Dedifferentiated amniotic fluid mesenchymal stem cell (primary cell): ENCODE data around the gene MRPL2.

Experiments
- DNase-seq: peaks from one replicate; pipeline ENCODE4 v3.0.0-alpha.2; 2016; ENCODE audit errors: extremely low spot score

The MRPL2 gene

DNA sequence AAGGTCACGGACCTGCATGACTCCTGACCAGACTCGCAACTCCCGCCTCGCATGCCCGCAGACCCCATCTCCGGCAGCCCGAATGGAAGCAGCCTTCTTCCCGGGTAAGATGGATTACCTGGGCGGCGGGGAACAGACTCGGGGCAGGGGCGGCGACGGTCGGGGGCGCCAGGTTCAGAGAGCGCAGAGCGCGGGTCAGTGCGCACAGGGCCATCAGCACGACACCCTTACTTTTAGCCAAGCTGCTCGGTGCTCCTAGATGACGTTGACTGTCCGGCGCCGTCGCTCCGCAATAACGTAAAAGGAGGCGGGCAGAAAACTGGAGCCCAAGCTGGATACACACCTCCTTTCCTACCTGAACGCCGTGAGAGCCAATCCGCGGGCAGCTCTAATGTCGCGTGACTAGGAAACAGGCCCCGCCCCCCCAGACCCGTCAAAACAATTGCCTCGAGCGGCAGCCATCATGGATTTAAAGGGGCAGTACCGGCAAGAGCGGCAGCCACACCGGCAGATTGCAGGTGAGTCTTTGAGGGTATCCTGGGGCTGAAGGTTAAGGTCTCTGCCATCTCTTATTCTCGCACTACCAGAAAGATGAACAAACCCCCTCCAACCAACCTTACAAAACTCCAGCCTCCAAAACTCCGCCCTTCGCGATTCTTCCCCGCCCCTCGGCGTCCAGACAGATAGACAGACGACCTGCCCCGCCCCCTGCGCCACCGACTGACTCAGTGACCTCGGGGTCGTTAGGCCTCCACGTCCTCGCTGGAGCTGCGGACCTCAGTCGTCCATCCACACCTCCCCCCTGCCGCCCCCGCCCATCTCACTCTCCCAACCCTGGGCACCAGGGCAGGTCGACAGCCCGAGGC is at the start of gene MRPL2, which contains the start of gene KLC4:
TSS of gene MRPL2 (minus strand) at position 267 of the 866 bp plus-strand sequence. CDS start at position 214, 53 bp downstream.
TSS of gene KLC4 (plus strand) at position 464 of the 866 bp plus-strand sequence. CDS start 1,705 bp downstream, outside the sequence.
- DNase-seq = peak; percentile 99

DNA sequence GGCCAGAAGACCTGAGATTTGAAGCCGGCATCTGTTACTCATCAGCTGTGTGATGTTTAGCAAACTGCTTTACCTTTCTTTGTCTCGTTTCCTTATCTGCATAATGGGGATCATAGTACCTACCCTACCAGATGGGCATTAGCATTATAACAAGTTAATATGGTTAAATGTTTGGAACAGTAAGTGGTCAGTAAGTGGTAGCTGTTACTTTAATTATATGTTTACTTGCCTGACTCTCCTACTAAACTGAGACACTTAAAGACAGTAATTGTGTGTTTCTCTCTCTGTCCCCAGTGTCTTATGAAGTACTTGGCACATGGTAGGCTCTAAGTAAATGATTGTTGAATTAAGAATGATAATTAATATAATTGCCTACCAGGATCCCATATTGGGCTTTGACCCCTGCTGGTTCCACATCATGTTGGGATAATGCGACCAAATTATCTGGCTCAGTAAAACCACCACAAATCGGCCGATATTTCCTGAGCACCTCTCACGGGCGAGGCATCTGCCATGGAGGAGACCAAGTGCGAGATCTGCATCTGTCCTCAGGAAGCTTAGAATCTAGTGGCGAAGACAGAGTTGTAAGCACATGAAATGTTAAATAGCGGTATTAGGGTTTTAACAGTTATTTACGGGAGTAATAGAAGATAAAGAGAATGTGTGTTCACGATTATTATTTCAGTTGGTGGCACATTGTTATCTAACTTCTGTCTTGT is 48.3 kb upstream of the MRPL2 start:
- no peak for DNase-seq

DNA sequence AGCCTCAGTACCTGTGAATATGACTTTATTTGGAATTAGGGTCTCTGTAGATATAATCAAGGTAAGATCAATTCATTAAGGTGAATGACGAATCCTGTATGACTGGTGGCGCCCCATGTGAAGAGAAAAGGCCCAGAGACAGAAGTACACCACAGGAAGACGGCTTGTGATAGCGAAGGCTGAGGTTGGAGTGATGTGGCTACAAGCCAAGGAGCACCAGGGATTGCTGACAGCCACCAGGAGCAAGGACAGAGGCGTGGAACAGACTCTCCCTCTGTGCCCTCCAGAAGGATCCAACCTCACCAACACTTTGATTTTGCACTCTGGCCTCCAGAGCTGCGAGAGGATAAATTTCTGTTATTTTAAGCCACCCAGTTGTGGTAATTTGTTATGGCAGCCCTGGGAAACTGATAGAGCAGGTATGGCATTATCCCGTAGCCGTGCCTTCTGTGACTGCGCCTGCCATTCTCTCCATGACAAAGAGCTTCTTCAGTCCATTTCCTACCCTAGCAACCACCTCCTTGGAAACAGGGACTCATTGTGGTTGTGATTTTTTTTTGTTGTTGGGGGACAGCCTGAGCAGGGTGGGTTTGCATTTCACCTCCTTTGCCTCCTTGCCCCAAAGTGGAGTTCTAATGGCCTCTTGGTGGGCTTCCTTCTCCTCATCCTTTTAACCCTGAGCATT is 46.4 kb upstream of the MRPL2 start:
- DNase-seq = no peak

DNA sequence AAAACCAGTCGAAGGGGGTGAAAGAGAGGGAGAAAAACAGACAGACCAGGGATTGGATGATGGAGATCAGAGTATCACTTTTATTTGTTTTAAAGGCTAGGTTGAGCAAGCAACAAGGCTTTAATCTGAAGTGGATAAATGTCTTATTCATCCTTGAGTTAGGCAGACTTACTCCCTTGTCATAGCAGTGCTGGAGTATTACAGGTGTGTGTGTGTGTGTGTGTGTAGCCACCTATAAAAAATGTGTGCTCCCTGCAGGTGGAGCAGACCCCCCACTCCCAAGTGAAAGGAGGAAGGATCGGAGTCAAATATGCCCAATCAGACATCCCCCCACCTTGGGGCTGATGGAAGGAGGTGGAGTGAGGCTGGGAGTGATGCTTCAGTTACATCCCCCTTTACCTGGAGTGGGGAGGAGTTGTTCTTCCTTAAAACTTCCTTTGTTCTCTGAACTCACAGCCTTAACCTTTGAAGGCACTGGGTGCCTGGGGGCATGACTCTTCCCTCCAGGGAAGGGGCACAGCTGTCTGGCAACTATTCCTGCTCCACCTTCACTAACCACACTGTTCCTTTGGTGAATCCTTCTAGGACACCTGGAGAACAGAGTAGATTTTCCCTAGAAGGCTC is 44.1 kb upstream of the MRPL2 start:
- DNase-seq = no peak

DNA sequence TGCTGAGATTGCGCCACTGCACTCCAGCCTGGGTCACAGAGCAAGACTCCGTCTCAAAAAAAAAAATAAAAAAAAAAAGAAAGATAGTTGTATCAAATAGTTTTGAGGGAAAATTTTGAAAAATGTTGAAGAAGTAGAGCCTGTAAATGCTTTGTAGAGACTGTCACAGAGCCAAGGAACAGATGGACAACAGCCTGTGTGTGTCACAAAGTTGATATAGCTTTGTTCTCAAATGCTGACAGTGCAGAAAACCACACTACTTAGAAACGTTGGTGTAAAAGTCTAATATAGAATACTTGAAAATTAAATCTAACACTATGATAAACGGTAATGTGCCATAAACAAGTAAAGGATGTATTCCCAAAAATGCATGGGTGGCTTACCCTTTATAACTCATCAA is 42.3 kb upstream of the MRPL2 start:
- no peak for DNase-seq

GRCh38 chr6:43097502-43097901 is 38.3 kb upstream of the MRPL2 start:
- DNase-seq = no peak

DNA sequence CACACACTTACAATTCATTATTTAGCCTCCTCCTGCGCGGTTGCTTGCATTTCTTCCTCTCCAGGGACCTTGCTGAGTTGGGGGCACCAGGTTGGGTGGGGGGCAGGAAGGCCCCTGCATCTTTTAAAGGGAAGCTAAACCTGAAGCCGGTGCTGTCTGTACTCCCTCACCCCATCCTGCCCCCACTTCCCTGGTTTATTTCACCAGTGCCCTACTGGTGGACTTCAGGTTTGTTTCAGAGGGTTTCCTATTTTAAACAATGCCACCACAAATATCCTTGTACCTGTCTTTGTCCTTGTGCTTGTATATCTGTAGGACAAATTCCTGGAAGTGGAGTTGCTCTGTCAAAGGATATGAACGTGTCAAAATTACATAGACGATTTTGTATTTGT is 37.9 kb upstream of the MRPL2 start:
- DNase-seq = no peak

DNA sequence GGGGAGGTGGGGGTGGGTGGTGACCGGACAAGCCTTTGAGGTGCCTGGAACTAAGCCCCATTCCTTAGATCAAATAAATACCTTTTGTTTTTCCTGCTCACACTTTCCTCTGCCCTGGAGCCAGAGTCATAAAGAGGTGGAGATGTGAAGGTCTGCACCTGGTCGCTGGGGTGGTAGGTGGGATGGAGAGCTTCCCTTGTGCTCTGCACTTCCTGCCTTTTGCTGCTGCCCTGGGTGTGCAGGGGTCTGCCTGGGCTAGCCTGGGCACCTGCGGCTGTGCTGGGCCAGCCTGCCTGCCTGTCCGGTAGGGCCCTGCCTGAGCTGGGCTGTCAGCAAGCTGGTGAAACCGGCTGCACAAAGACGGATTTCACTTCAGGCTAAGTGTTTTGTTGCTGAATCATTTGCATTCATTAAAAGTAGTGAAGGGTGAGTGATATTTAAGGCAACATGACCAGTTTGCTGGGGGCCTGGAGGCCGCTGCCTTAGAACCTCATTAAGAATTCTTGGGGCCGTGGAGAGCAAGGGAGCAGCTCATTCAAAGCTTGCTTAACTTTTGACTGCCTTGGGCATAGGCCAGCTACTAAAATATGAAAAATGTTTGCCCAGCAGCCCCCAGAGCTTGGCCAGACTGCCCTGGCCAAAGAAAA is 37.3 kb upstream of the MRPL2 start:
- peak; percentile 75 for DNase-seq

DNA sequence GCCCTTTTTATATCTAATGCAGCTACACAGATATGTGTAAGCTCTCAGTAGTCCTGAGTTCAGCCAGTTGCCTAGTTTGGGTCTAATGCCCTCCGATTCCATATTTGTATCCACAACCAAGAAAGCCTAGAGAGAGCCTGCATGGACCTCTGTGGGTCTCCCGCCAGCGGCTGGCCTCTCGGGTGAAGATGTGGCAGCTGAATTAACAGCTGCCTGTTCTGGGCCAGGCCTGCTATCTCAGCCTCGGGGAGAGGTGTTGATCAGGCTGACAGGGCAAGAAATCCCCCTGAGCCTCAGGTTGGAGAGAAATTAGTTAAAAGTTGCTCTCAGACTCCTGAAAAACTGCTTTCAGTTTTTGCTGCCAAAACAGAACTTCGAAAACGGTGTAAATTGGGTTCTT is 36.7 kb upstream of the MRPL2 start:
- DNase-seq = no peak

DNA sequence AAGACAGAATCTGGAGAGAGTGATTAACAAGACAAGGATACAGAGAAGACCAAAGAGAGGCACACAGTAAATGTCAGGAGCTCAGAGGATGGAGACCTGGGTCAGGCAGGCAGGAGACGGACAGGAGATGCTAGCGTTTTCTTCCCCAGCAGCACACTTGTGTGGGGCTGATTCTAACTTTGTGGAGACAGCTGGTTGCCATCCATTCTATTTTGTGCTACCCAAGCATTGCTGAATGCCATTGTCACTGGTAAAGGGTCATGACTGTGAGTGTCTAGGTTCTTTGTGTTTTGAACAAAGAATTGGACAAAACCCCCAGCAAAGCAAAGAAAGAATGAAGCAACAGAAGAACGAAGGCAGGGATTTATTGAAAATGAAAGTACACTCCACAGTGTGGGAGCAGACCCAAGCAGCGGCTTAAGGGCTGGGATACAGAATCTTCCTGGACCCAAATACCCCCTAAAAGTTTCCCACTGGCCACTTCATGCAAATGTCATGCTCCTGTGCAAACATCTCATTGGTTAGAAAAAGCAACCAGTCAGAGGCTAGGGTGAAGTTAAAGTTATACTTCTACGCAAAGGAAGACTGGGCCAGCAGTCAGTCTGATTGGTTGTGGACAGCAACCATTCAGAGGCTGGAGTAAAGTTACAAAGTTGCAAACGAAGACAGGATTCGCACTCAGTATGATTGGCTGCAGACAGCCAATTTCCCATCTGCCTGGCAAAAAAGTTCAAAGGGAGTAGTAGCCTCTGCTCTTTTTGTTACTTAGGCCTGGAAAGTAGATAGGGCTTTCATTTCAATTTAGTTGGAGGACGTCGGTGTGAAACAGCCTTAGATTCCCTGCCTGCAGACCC is 34.4 kb upstream of the MRPL2 start:
- peak; percentile 57 for DNase-seq

DNA sequence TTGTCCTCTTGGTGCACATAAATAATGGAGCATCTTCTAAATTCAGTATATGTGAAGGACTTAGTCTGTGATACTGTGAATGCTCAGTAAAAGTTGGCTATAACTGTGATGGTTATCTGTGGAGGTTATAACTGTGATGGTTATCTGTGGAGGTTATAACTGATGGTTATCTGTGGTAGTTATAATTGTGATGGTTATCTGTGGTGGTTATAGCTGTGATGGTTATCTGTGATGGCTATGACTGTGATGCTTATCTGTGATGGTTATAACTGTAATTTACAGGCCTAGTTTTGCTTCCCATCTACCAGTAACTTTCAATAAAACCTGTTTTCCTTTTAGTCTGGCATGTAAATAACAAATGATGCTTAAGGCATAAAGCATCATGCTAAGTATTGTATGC is 33.4 kb upstream of the MRPL2 start:
- no peak for DNase-seq

DNA sequence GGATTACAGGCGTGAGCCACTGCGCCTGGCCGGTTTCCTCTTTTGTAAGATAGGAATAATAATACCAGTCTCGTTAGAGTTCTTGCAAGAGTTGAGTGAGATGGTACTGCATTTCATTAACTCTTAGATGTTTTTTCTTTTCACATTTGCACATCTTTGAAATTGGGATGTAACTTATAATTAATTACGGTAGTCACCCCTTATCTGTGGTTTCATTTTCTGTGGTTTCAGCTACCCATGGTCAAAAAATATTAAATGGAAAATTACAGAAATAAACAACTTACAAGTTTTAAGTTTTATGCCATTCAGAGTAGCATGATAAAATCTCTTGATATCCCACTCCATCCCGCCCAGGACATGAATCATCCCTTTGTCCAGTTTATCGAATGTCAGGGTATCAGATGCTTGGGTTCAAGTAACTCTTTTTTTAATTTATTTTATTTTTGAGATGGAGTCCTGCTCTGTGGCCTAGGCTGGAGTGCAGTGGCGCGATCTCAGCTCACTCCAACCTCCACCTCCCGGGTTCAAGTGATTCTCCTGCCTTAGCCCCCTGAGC is 32.3 kb upstream of the MRPL2 start:
- DNase-seq = no peak

- DNase-seq = no peak
These were observed 31.8 kb upstream of the MRPL2 start for GRCh38 chr6:43091020-43091419.

DNA sequence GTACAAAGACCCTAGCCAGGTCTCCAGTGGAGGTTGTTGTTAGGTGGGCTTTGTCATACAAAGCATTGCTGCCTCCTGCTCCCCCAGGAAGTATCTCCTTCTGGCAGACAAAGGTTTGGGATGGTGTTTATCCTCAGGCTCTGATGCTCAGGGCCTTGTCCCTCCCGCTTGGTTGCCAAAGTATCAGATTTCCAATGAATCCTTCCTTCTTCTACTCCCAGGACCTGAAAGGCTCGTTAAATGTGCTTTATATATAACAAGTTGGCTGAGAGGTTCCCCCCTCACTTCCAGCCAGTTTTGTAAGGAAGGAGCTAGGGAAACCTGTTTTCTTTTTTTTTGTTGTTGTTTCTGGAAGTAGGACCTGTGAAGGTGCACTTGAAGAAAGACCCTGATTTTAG is 31.3 kb upstream of the MRPL2 start:
- no peak for DNase-seq

DNA sequence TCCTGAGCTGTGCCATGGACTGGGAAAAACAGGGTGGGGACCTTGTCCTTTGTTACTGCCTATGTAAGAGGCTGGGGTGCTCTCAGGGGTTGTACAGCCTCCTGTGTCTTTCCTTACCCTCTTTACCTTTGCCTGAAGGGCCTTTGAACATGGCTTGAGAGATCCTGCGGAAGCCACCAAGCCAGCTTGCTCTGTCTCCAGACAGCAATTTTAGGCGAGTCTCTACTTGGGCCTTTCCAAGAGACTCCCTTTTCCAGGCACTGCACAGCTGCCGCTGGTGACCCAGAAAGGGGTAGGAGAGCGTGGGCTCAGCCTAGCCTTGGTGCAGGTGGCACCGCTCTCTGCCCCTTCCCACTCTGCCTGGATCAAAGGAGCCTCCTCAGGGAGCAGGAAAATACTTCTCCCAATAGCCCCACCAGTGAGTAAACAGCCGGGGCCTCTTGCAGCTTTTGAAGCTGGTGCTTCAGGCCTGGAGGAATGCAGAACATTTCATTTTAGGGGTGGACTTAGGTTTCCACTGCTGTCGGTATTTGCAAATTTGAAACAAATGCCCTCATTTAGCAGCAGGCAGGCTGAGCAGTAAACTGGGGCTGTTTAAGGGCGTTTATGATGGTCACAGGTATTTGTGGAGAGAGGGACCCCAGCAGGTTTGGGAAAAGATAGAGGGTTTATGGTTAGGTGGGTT is 30.8 kb upstream of the MRPL2 start:
- peak; percentile 48 for DNase-seq

DNA sequence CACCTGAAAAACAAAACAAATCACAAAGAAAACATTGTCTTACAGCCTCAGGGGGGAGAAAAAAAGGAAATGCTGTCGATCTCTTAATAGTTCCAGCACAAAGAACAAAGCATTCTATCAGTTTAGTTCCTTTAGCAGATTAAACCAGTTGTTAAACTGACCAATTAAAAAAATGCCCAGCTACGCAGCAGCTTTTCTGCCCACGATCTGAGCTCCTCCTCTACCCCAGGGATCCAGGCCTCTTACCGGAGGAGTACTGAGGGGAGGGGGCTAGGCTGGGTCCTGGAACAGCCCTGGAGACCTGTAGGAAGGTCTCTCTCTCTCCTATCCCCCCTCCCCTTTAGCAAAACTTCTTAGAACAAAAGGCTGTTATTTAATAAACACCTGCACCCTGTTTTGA is 30.2 kb upstream of the MRPL2 start:
- no peak for DNase-seq

DNA sequence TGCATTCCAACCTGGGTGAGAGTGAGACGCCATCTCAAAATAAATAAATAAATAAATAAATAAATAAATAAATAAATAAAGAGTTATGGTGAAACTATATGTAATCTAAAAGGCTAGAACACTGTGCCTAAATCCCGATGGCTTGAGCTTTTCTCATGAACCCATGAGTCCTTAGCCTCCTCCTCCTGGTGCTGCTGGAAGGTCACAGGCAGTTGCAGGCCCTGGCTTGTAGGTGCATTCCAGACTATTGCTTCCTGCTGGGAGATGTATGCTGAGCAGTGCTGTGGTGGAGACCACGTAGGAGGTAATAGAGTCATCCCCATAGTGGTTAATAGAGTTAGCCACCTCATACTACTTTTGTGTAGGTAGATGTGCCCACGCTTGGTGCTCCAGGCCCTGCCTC is 29.4 kb upstream of the MRPL2 start:
- DNase-seq = no peak

DNA sequence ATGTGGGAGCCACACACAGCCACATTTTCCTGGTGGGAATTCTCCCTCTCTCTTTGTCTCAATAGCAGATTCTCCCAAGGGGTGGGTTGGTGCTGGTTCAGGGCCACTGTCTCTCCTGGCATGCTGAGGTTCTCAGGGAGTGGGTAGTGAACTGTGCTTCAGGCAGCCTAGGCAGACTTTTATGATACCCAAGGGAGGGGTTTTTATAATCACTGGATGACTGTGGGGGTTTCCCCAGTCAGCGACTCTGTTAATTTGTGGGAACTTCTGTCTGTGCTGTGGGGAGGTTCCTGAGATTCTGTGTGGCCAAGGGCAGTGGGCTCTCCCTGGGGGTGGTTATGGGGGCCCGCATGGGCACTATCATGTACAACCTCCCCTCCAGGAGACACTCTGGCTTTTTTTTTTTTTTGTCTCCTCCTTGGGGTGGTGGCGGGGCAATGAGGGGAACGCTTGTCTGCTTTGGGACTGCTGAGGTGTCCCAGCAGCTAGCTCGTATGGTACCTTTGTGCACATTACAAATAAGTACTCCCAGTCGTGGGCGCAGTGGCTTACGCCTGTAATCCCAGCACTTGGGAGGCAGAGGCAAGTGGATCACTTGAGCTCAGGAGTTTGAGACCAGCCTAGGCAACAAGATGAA is 26.9 kb upstream of the MRPL2 start:
- no peak for DNase-seq
